H1 (cell line): ENCODE data around the gene PTGES2. TPM values are rescaled to one million over a fixed set of nuclear protein-coding genes. Genes with fewer than 3 reads are reported as not detected.

Experiments
- CTCF ChIA-PET: fragments of 300-600 bp; sonication (Branson Sonifier 250); formaldehyde crosslinking; loops from one replicate; lab custom pipeline; 2021; ENCODE audit not compliant: partially characterized antibody; lab: Charles Lee
- POLR2A ChIA-PET: fragments of 300-600 bp; sonication (Branson Sonifier 250); formaldehyde crosslinking; loops from one replicate; lab custom pipeline; 2021; ENCODE audit warnings: inconsistent platforms; ENCODE audit not compliant: partially characterized antibody; lab: Charles Lee
- DNase-seq, 2 experiments: peaks; one replicate each; pipeline versions ENCODE4 v3.0.0 to v3.0.0-alpha.2; 2010 to 2022; ENCODE audit warnings: low spot score in 2 of 2, low read depth in 1 of 2, mixed read lengths in 1 of 2
- FAIRE-seq: peaks from 2 replicates; lab custom pipeline; 2011; peaks lifted over from hg19 to GRCh38; lab: Jason Lieb, UNC
- H2AFZ ChIP-seq: 2 replicates; pipeline ENCODE4 v1.8.1; 2012; ENCODE audit warnings: low read length, inconsistent platforms
- H2AK5ac ChIP-seq: 2 replicates; pipeline ENCODE4 v1.6.1; 2013; ENCODE audit warnings: low read depth, low read length
- H2BK120ac ChIP-seq: replicated peaks from 2 replicates; pipeline ENCODE3; 2013; ENCODE audit warnings: low read depth, low read length, inconsistent platforms
- H2BK12ac ChIP-seq: 2 replicates; pipeline ENCODE4 v1.6.1; 2013; ENCODE audit warnings: low read depth, low read length
- H2BK15ac ChIP-seq: 2 replicates; pipeline ENCODE4 v1.6.1; 2013; ENCODE audit warnings: low read length
- H2BK20ac ChIP-seq: 2 replicates; pipeline ENCODE4 v1.6.1; 2013; ENCODE audit warnings: low read length
- H2BK5ac ChIP-seq: 2 replicates; pipeline ENCODE4 v1.6.1; 2013; ENCODE audit warnings: low read depth, low read length
- H3K14ac ChIP-seq: 2 replicates; pipeline ENCODE4 v1.6.1; 2013; ENCODE audit warnings: inconsistent platforms; ENCODE audit not compliant: insufficient read length
- H3K18ac ChIP-seq: 2 replicates; pipeline ENCODE4 v1.6.1; 2013; ENCODE audit warnings: low read length; ENCODE audit errors: extremely low read depth
- H3K23ac ChIP-seq: 2 replicates; pipeline ENCODE4 v1.6.1; 2013; ENCODE audit warnings: inconsistent platforms; ENCODE audit not compliant: insufficient read length
- H3K23me2 ChIP-seq: 2 replicates; pipeline ENCODE4 v1.6.1; 2013; ENCODE audit warnings: low read depth, low read length
- H3K27ac ChIP-seq: 2 replicates; pipeline ENCODE4 v1.6.1; 2011; ENCODE audit warnings: low read depth, low read length, inconsistent platforms
- H3K27me3 ChIP-seq, 4 experiments: replicated peaks in 1 of 4; 1 replicate in 1 of 4; 2 replicates in 3 of 4; pipeline versions ENCODE4 v1.6.1 to v1.8.1; 2011 to 2013; ENCODE audit warnings: low read length in 3 of 4, mild to moderate bottlenecking in 3 of 4, inconsistent platforms in 2 of 4, mixed read lengths in 2 of 4, moderate library complexity in 1 of 4; ENCODE audit not compliant: control insufficient read depth in 3 of 4, insufficient read depth in 3 of 4; ENCODE audit errors: extremely low read depth in 1 of 4
- H3K36me3 ChIP-seq, 4 experiments: 2 replicates each; pipeline versions ENCODE4 v1.6.1 to v1.8.1; 2011 to 2013; ENCODE audit warnings: mild to moderate bottlenecking in 4 of 4, low read length in 3 of 4, moderate library complexity in 2 of 4, control low read depth in 1 of 4, inconsistent platforms in 1 of 4; ENCODE audit not compliant: insufficient read depth in 4 of 4, control insufficient read depth in 2 of 4
- H3K4ac ChIP-seq: replicated peaks from 2 replicates; pipeline ENCODE3; 2013; ENCODE audit warnings: low read length, low read depth, mixed read lengths, inconsistent platforms; ENCODE audit not compliant: insufficient read length
- H3K4me1 ChIP-seq, 4 experiments: replicated peaks in 1 of 4; 1 replicate in 1 of 4; 2 replicates in 3 of 4; pipeline versions ENCODE4 v1.6.1 to v1.8.1; 2011 to 2013; ENCODE audit warnings: low read length in 3 of 4, inconsistent platforms in 2 of 4, mixed read lengths in 1 of 4; ENCODE audit not compliant: insufficient read depth in 4 of 4, control insufficient read depth in 3 of 4
- H3K4me2 ChIP-seq, 2 experiments: 2 replicates each; pipeline versions ENCODE4 v1.6.1 to v1.8.1; 2011 to 2013; ENCODE audit warnings: low read depth in 2 of 2, low read length in 2 of 2, control low read depth in 1 of 2, inconsistent platforms in 1 of 2, mild to moderate bottlenecking in 1 of 2; ENCODE audit not compliant: insufficient read depth in 1 of 2
- H3K4me3 ChIP-seq, 4 experiments: fragments of 200-600, 300-600 bp in 1 of 4; sonication (generic), shearing (Covaris generic), sonication (Bioruptor Twin) in 1 of 4; 2 replicates each; pipeline versions ENCODE4 v1.5.1 to v1.8.1; 2011 to 2016; ENCODE audit warnings: low read length in 4 of 4, low read depth in 3 of 4, control low read depth in 2 of 4, inconsistent platforms in 2 of 4, mild to moderate bottlenecking in 2 of 4, mixed read lengths in 1 of 4, moderate library complexity in 1 of 4; ENCODE audit not compliant: insufficient read depth in 2 of 4; ENCODE audit errors: extremely low read depth in 1 of 4
- H3K56ac ChIP-seq: replicated peaks from 2 replicates; pipeline ENCODE3; 2013; ENCODE audit warnings: low read depth, mild to moderate bottlenecking, mixed read lengths, low read length, inconsistent platforms; ENCODE audit not compliant: insufficient read length
- H3K79me1 ChIP-seq: 2 replicates; pipeline ENCODE4 v1.6.1; 2013; ENCODE audit warnings: low read depth, low read length, control low read depth
- H3K79me2 ChIP-seq, 2 experiments: 2 replicates each; pipeline versions ENCODE4 v1.6.1 to v1.8.1; 2012 to 2013; ENCODE audit warnings: low read length in 2 of 2, mild to moderate bottlenecking in 2 of 2, inconsistent platforms in 1 of 2; ENCODE audit not compliant: insufficient read depth in 2 of 2, control insufficient read depth in 1 of 2
- H3K9ac ChIP-seq, 4 experiments: replicated peaks in 1 of 4; 1 replicate in 1 of 4; 2 replicates in 3 of 4; pipeline versions ENCODE4 v1.6.1 to v1.8.1; 2011 to 2013; ENCODE audit warnings: low read depth in 3 of 4, low read length in 3 of 4, control low read depth in 2 of 4, mild to moderate bottlenecking in 2 of 4, moderate library complexity in 2 of 4, inconsistent platforms in 1 of 4; ENCODE audit errors: extremely low read depth in 1 of 4
- H3K9me3 ChIP-seq, 2 experiments: 2 replicates each; pipeline versions ENCODE4 v1.6.1 to v1.8.1; 2012 to 2013; ENCODE audit warnings: mild to moderate bottlenecking in 2 of 2, moderate library complexity in 2 of 2, control low read depth in 1 of 2, inconsistent platforms in 1 of 2, low read depth in 1 of 2, low read length in 1 of 2, mixed read lengths in 1 of 2; ENCODE audit not compliant: insufficient read depth in 2 of 2
- H4K20me1 ChIP-seq, 2 experiments: replicated peaks in 1 of 2; 2 replicates each; pipeline versions ENCODE3 to v1.8.1; 2011 to 2013; ENCODE audit warnings: inconsistent platforms in 2 of 2, low read length in 2 of 2, mild to moderate bottlenecking in 1 of 2; ENCODE audit not compliant: insufficient read depth in 2 of 2, control insufficient read depth in 1 of 2
- H4K5ac ChIP-seq: 2 replicates; pipeline ENCODE4 v1.6.1; 2013; ENCODE audit warnings: low read length, low read depth, mixed read lengths, inconsistent platforms; ENCODE audit not compliant: insufficient read length
- H4K8ac ChIP-seq: 2 replicates; pipeline ENCODE4 v1.8.0; 2013; ENCODE audit warnings: mild to moderate bottlenecking, moderate library complexity, low read length, inconsistent platforms; ENCODE audit not compliant: insufficient read depth; ENCODE audit errors: extremely low read depth
- H4K91ac ChIP-seq: replicated peaks from 2 replicates; pipeline ENCODE3; 2013; ENCODE audit warnings: low read length, mixed read lengths, inconsistent platforms; ENCODE audit not compliant: insufficient read length
- BACH1 ChIP-seq: IDR thresholded peaks from 2 replicates; pipeline ENCODE4 v1.6.1; 2012; ENCODE audit warnings: low read length, improper control_type of control experiment
- CREB1 ChIP-seq: IDR thresholded peaks from 2 replicates; pipeline ENCODE4 v1.6.1; 2012; ENCODE audit warnings: inconsistent platforms
- KDM4A ChIP-seq: IDR thresholded peaks from one replicate; pipeline ENCODE4 v1.7.1; 2012; ENCODE audit warnings: low read depth, mild to moderate bottlenecking, moderate library complexity, low read length, inconsistent platforms; ENCODE audit not compliant: severe bottlenecking
- RFX5 ChIP-seq: IDR thresholded peaks from 2 replicates; pipeline ENCODE4 v1.6.1; 2011; ENCODE audit warnings: low read depth, low read length, improper control_type of control experiment, borderline replicate concordance
- SIN3A ChIP-seq, 2 experiments: IDR thresholded peaks in 1 of 2; conservative IDR thresholded peaks in 1 of 2; 2 replicates each; pipeline ENCODE4 v1.6.1; 2011 to 2012; ENCODE audit warnings: low read length in 2 of 2, improper control_type of control experiment in 1 of 2, low read depth in 1 of 2, mild to moderate bottlenecking in 1 of 2
- TAF1 ChIP-seq: IDR thresholded peaks from 2 replicates; pipeline ENCODE4 v1.6.1; 2011; ENCODE audit warnings: mild to moderate bottlenecking, low read depth, low read length
- WGBS, 2 experiments: shearing (Covaris generic) in 1 of 2; methylation state at CpG; one replicate each; pipeline versions ENCODE4 v1.1.6 to v1.1.7; 2013 to 2015; ENCODE audit warnings: low lambda C conversion rate in 2 of 2, mixed read lengths in 2 of 2, inconsistent platforms in 1 of 2, low coverage in 1 of 2, missing lambda C conversion rate in 1 of 2; ENCODE audit not compliant: insufficient replicate concordance in 2 of 2, insufficient coverage in 1 of 2, insufficient read length in 1 of 2; ENCODE audit errors: extremely low coverage in 1 of 2, missing lambda C conversion rate in 1 of 2; 5-methylcytosine and 5-hydroxymethylcytosine counted together
- polyA plus RNA-seq, 7 experiments: library from polyadenylated mRNA; depleted of rRNA in 3 of 7; stranded (reverse) in 5 of 7; unstranded in 2 of 7; fragments of >200 nt in 5 of 7; fragments of 200-250 nt in 2 of 7; gene quantifications; 1 replicate in 5 of 7; 2 replicates in 1 of 7; 4 replicates in 1 of 7; pipeline versions ENCODE4 v1.2.1 to v1.2.3, GENCODE V29; 2011 to 2013; ENCODE audit warnings: missing spikeins in 2 of 7, mixed read lengths in 2 of 7
- total RNA-seq: library from RNA; stranded (reverse); fragmentation: NEBNext Ultra II Directional; extraction: Animal tissue kit (Norgen Biotek cat#: 25700); gene quantifications from 2 replicates; pipeline ENCODE4 v1.2.1, GENCODE V29; 2021

Gene PTGES2
- total and polyA plus RNA-seq, 2 of the 8 experiments (the other 6 are each of a cell fraction or from before 2014, with no cell fraction given): 80.7 to 81.2 TPM

DNA sequence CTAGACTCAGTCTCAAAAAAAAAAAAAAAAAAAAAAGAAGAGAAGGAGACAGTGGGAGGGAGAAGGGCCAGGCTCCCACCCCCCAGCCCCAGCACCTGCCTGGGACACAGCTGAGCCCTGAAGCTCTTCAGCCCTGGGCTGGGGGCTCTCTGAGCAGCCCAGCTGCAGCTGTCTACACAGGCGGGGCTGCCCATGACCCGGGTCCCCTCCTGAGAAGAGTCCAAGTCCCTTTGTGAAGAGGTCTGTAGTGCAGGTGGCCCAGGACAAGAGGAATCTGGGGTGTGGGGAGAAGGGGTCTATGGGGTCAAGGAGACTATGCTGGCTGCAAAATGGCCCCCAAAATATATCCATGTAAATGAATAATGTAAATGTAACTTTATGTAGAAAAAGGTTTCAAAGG lies 15.1 kb upstream of the PTGES2 start:
- Histone ChIP-seq H4K5ac (no peak overlapping the region), H4K8ac (no peak overlapping the region), H3K14ac (no peak overlapping the region), H2AFZ (no peak overlapping the region), H3K27ac (no peak overlapping the region), H3K4ac (no peak overlapping the region), H4K20me1 (no peaks in the 10 kb centered on the region), H3K56ac (no peak overlapping the region), H3K27me3 (no peaks in the 10 kb centered on the region), H2BK5ac (no peak overlapping the region), H3K4me3 (no peak overlapping the region), H3K9ac (no peak overlapping the region), H2BK20ac (no peak overlapping the region), H2BK120ac (no peak overlapping the region), H2BK15ac (no peak overlapping the region), H3K23ac (no peak overlapping the region), H3K79me2 (no peaks in the 10 kb centered on the region), H3K36me3 (no peaks in the 10 kb centered on the region), H4K91ac (no peak overlapping the region), H3K9me3 (no peaks in the 10 kb centered on the region), H3K23me2 (no peaks in the 10 kb centered on the region), H3K18ac (no peak overlapping the region), H2AK5ac (no peak overlapping the region), H3K4me2 (no peak overlapping the region), H3K79me1 (no peaks in the 10 kb centered on the region), H3K4me1 (no peaks in the 10 kb centered on the region), H2BK12ac (no peak overlapping the region)
- no peak for DNase-seq
- WGBS, 2 experiments: 60% methylated on average over 1 of the region's 2 CpGs; no CpG with 5 or more reads in 1 of the 2 experiments
- no peak for FAIRE-seq
- ChIA-PET POLR2A (interaction anchor here (0.7 to 1.5 kb wide), 4 partner anchors 8 to 22 kb away, joined by 3 to 4 read pairs (median 3); no protein-coding TSS in a partner anchor), CTCF (interaction anchor here (0.8 to 2.8 kb wide), 5 partner anchors 8 to 25 kb away, joined by 3 to 15 read pairs (median 12); no protein-coding TSS in a partner anchor)
- TF ChIP-seq TAF1: no peak
- no peak for TF ChIP-seq SIN3A (conservative IDR thresholded peaks at IDR 0.05 in 1 of 2, IDR thresholded peaks at IDR 0.05 in 1 of 2; ENCODE audit: low read depth in 1 of 2, low read length in 2 of 2)
- TF ChIP-seq RFX5: no peak
- no peak for TF ChIP-seq KDM4A
- TF ChIP-seq BACH1: no peak
- TF ChIP-seq CREB1: no peak
